HG02588 (cell line): ENCODE data around the gene FNDC3B.
A peak's percentile ranks its signal among the peaks of the same experiment; 100 is the strongest.

ENCODE experiments used
- ATAC-seq: cut with Tn5 transposase; IDR thresholded peaks from one replicate; pipeline ENCODE4 v1.9.1; 2021; ENCODE audit warnings: mild to moderate bottlenecking, moderate library complexity; ENCODE audit not compliant: unreplicated experiment

Gene FNDC3B

DNA sequence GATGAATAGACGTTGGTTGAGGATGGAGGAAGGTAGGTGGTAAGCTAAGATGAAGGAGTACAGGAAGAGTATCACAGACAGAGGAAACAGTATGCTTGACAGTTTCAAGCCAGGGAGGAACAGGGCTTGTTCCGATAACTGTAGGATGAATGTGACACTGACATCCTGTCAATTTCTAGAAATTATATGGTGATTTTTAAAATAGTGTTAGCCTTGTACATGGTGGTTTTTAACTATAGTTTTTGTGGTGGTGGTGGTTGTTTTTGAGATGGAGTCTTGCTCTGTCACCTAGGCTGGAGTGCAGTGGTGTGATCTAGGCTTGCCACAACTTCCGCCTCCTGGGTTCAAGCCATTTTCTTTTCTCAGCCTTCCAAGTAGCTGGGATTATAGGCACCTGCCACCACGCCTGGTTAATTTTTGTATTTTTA, 92.8 kb downstream of the FNDC3B start:
- no peak for ATAC-seq

DNA sequence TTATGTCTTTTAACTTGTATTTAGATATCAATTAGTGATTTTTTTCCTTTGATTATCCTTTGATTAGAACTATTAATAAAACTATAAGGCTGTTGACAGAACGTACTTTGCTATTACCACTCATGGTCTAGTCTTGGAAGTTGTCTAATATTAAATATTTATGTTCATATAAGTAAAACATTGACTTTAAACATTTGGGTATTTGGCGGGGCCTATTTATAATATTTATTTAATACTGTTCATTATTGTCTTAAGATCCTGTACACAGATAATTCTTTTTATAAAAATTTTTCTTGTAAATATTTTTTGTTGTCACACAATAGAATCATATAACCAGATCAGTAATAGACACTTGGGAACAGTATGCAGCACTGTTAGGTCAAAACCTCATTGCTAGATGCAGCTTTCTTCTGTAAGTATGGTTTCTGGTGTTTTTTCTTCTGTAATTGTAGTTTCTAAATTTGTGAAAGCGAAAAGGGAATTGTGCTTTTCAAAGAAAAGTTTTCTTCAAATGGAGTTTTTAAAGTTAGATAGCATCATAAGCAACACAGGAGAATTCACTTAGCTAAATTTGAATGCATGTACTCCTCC, 93.4 kb downstream of the FNDC3B start:
- no peak for ATAC-seq

DNA sequence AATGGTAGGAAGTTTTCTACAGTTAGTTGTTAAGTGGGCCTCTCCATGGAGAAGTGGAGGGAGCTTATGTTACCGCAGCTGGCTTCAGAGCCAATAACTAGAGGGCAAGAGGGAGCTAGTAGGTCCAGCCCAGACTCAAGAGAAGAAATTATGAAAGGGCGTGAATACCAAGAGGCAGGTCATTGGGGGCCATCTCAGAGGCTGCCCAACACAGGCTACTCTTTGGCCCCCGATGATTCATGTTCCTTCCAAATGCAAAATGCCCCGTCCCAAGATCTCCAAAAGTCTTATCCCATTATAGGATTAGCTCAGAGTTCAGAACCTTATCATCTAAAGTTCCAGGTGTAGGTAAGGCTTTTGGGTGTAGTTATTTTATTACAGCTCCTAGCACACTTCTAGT, 94.5 kb downstream of the FNDC3B start:
- ATAC-seq = no peak

DNA sequence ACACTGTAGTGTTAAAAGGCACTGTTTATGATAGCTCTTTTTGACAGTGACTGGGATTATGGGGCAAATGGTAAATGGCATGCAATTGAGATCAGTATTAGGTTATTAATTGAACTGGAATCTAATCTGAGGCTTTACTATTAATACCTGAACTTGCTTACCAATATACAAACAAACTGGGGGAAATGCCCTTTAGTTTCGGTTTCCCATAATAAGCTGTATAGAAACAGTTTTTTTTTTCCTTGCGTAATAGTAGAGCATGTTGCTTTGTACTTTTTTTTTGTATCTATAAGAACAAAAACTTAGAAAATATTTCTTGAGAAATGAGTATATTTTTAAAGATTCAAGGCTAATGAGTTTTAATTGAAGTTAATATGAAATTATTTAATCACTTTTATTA, 95.0 kb downstream of the FNDC3B start:
- ATAC-seq = peak; percentile 38

DNA sequence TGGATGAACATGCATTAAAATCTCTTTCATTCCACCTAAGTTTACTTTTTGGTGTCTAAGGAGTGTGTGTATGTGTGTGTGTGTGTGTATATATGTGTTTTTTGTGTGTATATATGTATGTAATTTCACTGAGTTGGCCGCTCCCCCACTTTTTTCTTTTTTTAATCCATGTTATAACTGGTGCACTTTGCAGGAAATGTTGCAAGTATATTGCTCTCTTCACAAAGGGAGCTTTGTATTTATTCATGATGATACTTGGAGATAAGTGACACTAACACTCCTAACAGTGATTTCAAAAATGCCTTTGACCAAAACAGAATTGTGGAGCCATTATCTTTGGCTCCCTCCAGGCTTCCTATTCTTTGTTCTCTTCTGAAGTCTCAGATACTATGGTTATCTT, 95.8 kb downstream of the FNDC3B start:
- no peak for ATAC-seq

DNA sequence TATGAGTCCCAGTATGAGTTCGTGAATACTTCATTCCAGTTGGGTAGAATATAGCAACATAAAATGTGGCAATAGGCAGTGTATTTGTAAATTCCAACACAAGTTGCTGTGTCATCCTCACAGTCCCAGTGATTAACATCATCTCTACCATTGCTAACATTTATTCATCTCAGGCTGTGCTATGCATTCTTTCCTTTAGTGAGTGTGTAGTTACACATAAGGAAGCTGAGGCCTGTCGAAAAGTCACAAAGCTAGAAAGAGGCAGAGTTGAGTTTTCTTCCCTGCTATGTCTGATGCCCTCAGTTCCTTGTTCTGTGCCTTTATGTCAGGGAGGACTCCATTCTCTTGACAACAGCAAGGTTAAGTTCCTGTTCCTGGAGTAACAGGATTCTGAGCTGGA, 96.4 kb downstream of the FNDC3B start:
- no peak for ATAC-seq

DNA sequence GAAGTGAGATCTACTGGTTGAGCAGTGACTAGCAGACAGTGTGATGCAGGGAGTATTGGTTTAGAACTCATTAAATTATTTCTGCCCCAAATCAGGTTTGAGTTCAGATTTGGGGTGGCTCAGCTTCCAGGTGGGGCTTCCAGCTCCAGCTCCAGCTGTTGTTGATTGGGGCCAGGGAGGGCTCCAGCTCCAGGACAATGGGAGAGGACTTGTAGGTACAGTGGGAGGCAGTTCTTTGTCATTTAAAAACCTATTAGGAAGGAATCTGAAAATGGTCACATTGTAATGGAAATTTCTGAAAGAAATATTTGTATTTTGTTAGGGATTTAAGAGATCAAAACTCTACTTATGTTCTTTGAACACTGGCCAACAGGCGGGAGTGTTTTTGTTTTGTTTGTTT, 97.0 kb downstream of the FNDC3B start:
- no peak for ATAC-seq

DNA sequence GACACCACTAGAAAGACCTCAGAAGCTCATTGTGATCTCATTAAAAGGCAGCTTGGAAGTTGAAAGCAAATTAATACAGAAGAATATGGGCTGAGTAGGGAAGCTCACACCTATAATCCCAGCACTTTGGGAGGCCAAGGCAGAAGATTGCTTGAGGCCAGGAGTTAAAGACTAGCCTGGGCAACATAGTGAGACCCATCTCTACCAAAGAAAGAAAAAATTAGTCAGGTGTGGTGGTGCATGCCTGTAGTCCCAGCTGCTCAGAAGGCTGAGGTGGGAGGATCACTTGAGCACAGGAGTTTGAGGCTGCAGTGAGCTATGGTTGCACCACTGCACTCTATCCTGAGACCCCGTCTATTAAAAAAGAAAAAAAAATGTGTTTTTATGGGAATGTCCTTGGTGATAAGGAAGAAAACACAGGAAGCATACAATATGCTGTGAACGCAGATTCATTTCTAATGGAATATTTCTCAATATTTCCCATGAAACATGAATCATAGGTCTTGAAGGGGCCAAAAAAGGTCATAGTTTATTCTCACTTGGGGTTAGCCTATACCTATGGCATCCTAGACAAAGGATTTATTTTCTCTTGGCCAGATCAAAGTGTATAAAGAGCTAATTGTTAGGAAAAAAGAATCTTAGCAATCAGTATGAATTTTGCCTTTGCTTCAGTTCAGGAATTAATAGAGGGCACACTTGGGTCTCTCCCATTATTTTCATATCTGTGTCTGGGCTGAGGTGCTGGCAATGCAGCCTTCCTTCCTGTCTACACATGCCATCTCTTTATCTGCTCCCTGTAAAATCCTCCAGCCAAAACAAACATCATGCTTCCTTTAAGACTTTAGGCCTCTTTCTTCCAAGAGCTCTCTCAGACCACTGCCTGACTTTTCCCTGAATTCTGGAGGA, 98.2 kb downstream of the FNDC3B start:
- ATAC-seq = no peak

DNA sequence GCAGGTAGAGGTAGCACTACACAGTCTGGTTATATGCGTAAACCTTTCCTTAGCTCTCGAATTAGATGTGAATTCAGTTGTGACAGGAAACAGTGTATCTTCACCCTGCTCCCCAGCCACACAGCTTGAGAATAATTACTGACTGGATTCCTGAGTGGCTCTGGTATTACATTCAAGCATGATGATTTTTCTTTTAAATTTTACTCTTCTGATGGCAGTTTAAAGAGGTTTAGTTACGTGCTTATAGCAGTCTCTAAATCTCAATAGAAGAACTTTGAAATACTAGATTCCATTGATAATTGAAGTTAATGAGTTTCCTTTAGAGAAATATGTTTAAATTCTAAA, 98.8 kb downstream of the FNDC3B start:
- ATAC-seq = no peak

DNA sequence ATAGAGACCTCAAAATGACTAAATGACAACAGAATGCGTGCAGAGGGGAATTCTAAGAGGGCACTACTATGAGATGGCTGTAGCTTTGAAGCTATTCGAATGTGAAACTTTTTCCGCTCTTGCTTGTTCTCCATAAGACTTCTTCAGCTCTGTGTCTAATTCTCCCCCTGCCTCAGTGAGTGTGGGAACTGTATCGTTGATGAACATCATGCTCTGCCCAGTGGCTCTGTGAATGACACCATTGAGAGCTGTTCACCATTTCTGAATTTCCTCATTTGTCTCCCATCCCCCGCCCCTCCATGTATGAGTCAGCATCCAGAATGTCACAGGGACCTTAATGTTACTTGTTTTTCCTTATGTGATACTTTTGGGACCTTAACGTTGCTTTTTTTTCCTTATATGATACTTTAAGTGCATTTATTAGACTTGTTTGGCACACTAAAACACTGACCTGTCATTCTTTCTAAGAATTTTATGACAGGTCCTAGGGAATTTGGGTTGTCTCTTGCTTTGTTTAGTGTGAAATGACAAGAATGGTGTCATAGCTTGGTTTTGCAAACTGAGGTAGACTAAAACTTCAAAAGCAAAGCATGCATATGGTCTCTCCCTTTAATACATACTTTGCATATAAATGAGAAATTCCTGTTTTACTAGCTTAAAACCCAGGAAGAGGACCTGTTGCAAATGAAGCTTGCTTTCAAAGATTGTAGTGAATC, 99.6 kb downstream of the FNDC3B start:
- ATAC-seq = peak; percentile 37

DNA sequence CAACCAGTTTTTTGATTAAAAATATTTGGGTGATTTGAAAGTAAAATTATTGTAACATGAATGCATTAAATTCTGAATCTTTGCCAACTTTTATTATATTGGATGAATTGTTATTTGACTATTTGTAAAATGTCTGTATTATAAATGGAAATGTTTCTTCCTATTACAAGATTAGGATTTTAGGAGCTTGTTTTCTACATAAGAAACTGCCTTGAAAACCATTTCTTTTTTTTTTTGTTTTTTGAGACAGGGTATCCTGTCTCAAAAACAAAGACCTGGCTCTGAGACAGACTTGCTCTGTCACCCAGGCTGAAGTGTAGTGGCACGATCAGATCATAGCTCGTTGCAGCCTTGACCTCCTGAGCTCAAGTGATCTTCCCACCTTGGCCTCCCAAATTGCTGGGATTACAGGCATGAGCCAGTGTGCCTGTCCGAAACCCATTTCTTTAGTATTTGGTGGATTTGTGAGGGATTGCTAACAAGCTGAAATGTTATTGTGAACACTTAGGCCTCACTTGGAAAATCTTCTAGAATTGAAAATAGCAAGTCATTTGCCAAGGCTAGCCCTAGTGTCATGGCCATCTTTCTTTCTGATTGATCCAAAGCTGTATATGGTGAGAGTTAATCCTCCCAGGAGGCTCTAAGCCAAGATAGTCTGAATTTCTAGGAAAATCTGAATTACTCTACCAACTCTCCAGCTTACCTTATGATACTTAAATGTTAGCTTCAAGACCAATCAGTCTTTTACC, 100.3 kb downstream of the FNDC3B start:
- ATAC-seq = no peak

DNA sequence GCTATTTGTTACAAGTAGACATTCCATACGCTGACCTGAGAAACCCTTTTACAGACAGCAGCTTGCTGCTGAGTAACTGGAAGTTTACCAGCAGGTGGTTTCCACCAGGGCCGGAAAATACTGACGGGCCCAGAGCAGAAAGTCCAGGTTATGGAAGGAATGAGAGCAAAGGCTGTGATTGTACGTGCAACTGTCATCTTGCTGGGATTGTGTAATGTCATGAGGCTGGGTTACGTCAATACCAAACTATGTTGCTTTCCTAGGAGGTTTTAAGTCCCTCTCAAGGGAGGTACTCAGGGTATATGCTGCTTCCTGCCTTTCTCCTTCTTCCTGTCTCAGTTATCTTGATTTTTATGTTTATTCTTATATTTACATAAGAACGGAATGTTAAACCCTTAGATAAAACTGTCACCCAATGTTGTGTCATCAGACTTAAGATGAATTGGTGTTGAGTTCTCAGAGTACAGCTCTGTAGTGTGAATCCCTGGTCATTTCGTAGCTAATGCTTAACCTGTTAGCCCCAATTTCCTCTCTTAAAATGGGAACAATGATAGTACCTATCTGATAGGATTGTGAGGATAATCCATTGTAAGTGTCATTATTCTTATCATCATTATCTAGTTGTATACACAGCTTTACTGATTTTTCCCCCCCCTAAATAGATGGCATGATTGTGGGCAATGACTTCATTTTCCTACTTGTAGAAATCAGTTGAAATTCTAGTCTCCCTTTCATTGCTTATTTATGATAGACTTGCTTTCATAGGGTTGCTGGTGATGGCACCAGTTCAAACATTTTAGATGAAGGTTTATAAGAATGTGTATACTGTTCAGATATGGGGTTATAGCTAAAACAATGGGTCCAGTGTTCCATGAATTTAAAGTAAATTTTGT, 101.4 kb downstream of the FNDC3B start:
- ATAC-seq = no peak

DNA sequence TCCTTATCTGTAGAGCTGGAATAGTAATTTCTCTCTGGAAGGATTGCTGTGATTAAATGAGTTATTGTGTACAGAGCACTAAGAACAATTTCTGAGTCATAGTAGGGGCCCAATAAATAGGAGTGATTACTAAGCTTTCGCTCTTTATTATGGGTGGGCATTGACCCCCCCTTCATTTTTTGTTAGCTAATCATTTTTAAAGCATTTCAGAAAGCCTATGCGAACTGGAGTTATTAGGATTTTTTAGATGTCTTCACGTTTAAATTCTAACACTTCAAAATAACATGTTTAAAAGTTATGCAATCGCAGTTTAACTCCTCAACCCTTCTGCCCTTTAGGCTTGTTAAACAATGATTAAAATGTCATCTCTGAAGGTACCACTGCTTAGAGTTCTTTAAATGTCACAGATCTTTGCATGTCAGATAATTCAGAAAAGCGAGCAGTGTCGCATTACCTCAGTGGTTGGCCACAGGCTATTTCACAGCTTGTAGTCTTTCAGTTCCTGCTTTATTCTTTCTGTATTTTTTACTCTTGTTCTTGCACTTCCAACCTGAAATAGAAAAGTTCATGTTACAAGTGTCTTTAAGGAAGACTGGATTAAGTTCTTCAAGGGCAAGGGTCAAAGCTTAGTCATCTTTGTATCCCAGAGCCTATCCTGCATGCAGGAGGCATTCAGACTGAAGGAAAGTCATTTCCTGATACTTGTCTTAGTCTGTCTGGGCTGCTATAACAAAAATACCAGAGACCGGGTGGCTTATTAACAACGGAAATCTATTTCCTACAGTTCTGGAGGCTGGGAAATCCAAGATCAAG, 102.9 kb downstream of the FNDC3B start:
- peak; percentile 70 for ATAC-seq

DNA sequence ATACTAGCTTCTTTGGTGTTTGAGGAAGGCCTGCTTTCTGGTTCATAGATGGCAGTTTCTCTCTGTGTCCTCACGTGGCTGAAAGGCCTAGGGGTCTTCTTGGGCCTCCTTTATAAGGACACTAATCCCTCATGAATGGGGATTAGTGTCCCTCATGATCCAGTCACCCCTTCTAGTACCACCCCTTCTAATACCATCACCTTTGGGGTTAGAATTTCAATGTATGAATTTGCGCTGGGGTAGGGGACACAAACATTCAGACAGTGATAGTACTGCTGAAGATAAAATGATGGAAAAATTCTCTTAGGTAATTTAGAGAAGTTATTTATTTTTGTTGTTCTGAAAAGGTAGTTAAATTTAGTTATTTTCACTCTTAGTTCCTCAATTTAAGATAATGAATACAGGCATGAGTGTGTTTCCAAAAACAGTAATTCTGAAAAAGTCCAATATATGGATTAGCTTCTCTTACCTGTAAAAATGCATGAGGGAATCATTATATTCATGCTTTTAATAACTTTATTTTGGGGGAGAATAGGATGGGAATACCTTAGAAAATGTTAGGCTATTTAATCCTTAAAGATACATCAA, 103.6 kb downstream of the FNDC3B start:
- ATAC-seq = peak; percentile 6

DNA sequence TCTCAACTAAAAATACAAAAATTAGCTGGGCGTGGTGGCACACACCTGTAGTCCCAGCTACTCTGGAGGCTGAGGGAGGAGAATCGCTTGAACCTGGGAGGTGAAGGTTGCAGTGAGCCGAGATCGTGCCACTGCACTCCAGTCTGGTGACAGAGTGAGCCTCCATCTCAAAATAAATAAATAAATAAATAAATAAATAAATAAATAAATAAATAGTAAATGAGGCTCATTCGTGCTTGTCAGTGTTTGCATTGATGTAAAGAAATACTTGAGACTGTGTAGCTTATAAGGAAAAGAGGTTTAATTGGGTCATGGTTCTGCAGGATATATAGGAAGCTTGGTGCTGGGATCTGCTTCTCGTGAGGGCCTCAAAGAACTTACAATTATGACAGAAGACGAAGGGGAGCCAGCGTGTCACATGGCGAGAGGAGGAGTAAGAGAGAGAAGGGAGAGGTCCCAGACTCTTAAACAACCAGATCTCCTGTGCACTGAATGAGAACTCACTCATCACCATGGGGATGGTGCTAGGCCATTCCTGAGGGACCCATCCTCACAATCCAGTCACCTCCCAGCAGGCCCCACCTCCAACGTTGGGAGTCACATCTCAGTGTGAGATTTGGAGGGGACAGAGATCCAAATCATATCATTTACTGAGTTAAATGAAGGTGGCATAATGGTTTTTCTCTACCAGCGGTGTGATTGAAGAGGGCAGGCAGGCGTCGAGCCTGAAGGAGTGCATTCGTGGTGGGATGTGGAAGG, 104.5 kb downstream of the FNDC3B start:
- no peak for ATAC-seq

DNA sequence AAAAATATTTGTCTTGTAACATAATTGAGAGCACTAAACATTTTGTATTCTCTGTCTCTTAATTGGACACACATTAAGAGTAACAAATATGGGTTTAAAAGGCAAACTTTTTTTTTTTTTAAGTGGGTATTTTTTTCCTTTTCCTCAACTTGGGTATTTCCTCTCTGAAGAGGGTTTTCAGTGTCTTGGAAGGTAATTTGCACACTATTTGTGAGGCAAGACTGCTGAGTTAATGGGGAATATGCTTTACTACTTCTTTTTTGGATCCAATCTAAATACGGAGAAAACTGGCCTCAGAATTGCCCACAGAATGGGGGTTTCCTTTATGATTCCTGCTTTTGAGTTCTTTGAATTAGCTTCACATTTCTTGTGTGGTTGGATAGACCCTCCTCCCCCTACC, 105.2 kb downstream of the FNDC3B start:
- no peak for ATAC-seq

DNA sequence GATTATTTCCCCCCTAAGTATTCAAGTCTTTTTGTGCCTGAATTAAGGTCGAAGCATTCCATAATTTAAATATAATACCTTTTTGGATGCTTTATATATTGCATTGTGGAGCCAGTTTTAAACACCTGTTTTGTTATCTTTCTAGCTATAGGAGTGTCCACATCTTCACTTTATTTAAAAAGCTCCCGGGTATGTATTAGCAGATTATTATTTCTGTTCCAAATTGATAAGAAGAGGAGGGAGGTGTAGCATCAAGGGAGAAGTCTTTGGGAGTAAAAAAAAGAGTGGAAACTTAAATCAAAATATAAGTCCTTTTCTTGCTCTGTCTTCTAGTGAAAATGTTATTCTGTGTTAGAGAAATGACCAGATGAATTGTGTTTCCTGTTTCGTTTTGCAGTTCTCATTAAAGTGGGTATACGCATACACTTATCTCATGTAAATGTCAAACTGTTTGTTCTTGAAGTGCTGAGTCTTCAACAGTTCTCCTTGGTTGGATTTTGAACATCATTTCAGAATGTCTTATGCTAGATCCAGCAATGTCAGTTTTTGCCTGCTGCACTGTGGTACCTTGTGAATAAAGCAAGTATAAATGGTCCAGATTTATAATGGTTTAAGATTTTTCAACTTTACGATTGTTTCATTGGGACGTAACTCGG, 105.8 kb downstream of the FNDC3B start:
- peak; percentile 40 for ATAC-seq

DNA sequence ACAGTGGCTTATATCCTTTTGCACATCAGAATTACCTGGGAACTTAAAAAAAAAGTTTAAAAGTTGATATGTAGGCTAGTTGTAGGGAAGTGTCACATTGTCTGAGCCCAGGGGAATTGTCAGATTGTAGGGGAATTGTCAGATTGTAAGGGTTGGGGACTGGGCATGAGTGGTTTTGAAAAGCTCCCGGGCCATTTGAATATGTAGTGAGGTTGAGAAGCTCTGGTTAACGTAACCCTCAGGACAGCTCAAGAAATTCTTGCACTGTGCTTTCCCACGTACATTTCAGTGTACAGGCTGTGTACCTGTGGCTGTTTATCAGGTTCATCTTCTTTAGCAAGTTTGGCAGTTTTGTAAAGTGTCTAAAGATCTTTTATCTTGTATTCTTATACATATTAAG, 107.0 kb downstream of the FNDC3B start:
- ATAC-seq = no peak
